A549 (cell line): ENCODE results near the gene GRM4.

Source experiments
- MAFK ChIP-seq: fragments of 450-650 bp; IDR thresholded peaks from 2 replicates; pipeline ENCODE4 v1.6.1; 2014; ENCODE audit not compliant: partially characterized antibody
- PHF8 ChIP-seq: fragments of 200-600 bp; sonication (generic); IDR thresholded peaks from 2 replicates; pipeline ENCODE4 v1.6.1; 2016; ENCODE audit warnings: low read depth, mild to moderate bottlenecking, antibody characterized with exemption, moderate library complexity, borderline replicate concordance
- POLR2A ChIP-seq: IDR thresholded peaks from 2 replicates; pipeline ENCODE4 v1.6.1; 2012; ENCODE audit warnings: mild to moderate bottlenecking, low read length
- RAD21 ChIP-seq, 2 experiments: fragments of >200 bp in 1 of 2; sonication (Bioruptor Twin) in 1 of 2; formaldehyde crosslinking in 1 of 2; IDR thresholded peaks in 1 of 2; conservative IDR thresholded peaks in 1 of 2; 2 replicates in 1 of 2; 3 replicates in 1 of 2; pipeline ENCODE4 v1.6.1; 2012 to 2018; ENCODE audit warnings: inconsistent platforms in 1 of 2
- ZFP36 ChIP-seq: fragments of 450-650 bp; IDR thresholded peaks from 2 replicates; pipeline ENCODE4 v1.6.1; 2014; ENCODE audit warnings: borderline replicate concordance; ENCODE audit not compliant: partially characterized antibody
- TF ChIP-seq, protein P1 (sequence below): fragments of 250-450 bp; sonication (Bioruptor Pico); IDR thresholded peaks from 2 replicates; pipeline ENCODE4 v1.5.0; 2021; ENCODE audit warnings: mild to moderate bottlenecking, moderate library complexity, borderline replicate concordance
- TF ChIP-seq, protein P2 (sequence below): fragments of >200 bp; sonication (Bioruptor Twin); formaldehyde crosslinking; IDR thresholded peaks from 3 replicates; pipeline ENCODE4 v1.5.1; 2016
- TF ChIP-seq, protein P3 (sequence below): fragments of 200-600 bp; sonication (generic); IDR thresholded peaks from 2 replicates; pipeline ENCODE4 v1.6.1; 2016; ENCODE audit warnings: antibody characterized with exemption, mild to moderate bottlenecking, moderate library complexity
- TF ChIP-seq, protein P4 (sequence below): fragments of 450-650 bp; IDR thresholded peaks from 2 replicates; pipeline ENCODE4 v1.6.1; 2014; ENCODE audit warnings: antibody characterized with exemption

DNA sequence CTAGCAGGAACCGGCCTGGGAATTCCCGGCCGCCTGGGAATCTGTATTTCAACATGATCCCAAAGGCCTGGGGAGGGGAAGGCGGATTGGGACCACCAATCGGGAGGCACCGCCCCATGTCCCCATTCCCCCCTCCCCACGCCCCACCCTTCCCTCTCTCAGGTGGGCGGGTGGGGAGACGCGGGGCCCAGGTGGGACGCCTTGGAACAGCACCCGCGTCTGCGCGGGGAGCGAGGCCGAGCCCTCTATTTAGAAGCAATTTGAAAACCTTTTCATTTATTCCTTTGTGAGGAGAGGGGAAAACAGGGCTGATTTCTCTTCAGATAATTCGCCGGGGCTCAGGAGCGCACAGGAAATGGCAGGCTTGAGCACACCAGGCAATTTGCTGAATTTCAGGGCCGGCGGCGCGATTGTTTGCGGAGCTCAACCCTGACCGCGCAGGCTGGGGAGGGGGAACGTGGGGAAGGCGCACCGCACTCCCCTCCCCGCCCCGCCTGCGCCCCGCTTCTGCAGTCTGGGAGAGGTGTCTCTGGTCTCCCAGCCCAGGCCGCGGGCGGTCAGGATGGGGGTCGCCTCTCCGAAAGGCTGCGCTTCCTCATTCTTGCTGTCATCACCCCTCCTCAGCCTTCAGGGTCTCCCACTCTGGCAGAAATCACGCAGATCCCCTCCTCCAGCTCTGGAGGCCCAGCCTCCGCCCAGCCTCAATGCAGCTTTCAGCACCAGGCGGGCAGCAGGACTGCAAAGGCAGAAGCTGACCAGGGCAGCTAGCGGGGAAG lies 170.0 kb downstream of the GRM4 start:
- TF ChIP-seq MAFK (no peak), PHF8 (no peak), RAD21 (conservative IDR thresholded peaks at IDR 0.05 in 1 of 2, IDR thresholded peaks at IDR 0.05 in 1 of 2) (no peak), ZFP36 (no peak), POLR2A (no peak)
- TF ChIP-seq, protein P1, sequence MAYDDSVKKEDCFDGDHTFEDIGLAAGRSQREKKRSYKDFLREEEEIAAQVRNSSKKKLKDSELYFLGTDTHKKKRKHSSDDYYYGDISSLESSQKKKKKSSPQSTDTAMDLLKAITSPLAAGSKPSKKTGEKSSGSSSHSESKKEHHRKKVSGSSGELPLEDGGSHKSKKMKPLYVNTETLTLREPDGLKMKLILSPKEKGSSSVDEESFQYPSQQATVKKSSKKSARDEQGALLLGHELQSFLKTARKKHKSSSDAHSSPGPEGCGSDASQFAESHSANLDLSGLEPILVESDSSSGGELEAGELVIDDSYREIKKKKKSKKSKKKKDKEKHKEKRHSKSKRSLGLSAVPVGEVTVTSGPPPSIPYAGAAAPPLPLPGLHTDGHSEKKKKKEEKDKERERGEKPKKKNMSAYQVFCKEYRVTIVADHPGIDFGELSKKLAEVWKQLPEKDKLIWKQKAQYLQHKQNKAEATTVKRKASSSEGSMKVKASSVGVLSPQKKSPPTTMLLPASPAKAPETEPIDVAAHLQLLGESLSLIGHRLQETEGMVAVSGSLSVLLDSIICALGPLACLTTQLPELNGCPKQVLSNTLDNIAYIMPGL (CRISPR knock-in tag) = no peak
- TF ChIP-seq, protein P2, sequence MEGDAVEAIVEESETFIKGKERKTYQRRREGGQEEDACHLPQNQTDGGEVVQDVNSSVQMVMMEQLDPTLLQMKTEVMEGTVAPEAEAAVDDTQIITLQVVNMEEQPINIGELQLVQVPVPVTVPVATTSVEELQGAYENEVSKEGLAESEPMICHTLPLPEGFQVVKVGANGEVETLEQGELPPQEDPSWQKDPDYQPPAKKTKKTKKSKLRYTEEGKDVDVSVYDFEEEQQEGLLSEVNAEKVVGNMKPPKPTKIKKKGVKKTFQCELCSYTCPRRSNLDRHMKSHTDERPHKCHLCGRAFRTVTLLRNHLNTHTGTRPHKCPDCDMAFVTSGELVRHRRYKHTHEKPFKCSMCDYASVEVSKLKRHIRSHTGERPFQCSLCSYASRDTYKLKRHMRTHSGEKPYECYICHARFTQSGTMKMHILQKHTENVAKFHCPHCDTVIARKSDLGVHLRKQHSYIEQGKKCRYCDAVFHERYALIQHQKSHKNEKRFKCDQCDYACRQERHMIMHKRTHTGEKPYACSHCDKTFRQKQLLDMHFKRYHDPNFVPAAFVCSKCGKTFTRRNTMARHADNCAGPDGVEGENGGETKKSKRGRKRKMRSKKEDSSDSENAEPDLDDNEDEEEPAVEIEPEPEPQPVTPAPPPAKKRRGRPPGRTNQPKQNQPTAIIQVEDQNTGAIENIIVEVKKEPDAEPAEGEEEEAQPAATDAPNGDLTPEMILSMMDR = no peak
- TF ChIP-seq, protein P3, sequence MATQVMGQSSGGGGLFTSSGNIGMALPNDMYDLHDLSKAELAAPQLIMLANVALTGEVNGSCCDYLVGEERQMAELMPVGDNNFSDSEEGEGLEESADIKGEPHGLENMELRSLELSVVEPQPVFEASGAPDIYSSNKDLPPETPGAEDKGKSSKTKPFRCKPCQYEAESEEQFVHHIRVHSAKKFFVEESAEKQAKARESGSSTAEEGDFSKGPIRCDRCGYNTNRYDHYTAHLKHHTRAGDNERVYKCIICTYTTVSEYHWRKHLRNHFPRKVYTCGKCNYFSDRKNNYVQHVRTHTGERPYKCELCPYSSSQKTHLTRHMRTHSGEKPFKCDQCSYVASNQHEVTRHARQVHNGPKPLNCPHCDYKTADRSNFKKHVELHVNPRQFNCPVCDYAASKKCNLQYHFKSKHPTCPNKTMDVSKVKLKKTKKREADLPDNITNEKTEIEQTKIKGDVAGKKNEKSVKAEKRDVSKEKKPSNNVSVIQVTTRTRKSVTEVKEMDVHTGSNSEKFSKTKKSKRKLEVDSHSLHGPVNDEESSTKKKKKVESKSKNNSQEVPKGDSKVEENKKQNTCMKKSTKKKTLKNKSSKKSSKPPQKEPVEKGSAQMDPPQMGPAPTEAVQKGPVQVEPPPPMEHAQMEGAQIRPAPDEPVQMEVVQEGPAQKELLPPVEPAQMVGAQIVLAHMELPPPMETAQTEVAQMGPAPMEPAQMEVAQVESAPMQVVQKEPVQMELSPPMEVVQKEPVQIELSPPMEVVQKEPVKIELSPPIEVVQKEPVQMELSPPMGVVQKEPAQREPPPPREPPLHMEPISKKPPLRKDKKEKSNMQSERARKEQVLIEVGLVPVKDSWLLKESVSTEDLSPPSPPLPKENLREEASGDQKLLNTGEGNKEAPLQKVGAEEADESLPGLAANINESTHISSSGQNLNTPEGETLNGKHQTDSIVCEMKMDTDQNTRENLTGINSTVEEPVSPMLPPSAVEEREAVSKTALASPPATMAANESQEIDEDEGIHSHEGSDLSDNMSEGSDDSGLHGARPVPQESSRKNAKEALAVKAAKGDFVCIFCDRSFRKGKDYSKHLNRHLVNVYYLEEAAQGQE = no peak
- TF ChIP-seq, protein P4, sequence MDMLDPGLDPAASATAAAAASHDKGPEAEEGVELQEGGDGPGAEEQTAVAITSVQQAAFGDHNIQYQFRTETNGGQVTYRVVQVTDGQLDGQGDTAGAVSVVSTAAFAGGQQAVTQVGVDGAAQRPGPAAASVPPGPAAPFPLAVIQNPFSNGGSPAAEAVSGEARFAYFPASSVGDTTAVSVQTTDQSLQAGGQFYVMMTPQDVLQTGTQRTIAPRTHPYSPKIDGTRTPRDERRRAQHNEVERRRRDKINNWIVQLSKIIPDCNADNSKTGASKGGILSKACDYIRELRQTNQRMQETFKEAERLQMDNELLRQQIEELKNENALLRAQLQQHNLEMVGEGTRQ = no peak
